ENCODE results near the gene INTS11.

Gene INTS11

GRCh38 chr1:1291548-1292441, 32.7 kb downstream of the INTS11 start (continued):
- TF ChIP-seq PATZ1 (tag by site-specific recombination; IDR thresholded peaks at IDR 0.05): peak; percentile 60
- TF ChIP-seq ZNF416 (tag by site-specific recombination; IDR thresholded peaks at IDR 0.05): no peak
- TF ChIP-seq ZNF175 (tag by site-specific recombination; IDR thresholded peaks at IDR 0.05): no peak
- TF ChIP-seq HOXC10 (CRISPR knock-in tag; IDR thresholded peaks at IDR 0.05): no peak
- TF ChIP-seq ZNF24 (tag by site-specific recombination; IDR thresholded peaks at IDR 0.05): no peak
- TF ChIP-seq ZBTB10 (tag by site-specific recombination; IDR thresholded peaks at IDR 0.05): peak; percentile 16; the same call in 1 of the 2 replicates
- TF ChIP-seq ZNF202 (tag by site-specific recombination; IDR thresholded peaks at IDR 0.05; ENCODE audit: borderline replicate concordance): no peak
- TF ChIP-seq ZNF324 (tag by site-specific recombination; IDR thresholded peaks at IDR 0.05): no peak
- no peak; the same call in 1 of the 2 replicates for TF ChIP-seq ZNF654 (tag by site-specific recombination; IDR thresholded peaks at IDR 0.05; ENCODE audit: low read depth)
- TF ChIP-seq ZNF23 (tag by site-specific recombination; IDR thresholded peaks at IDR 0.05; ENCODE audit: borderline replicate concordance): no peak
- no peak for TF ChIP-seq ZNF571 (tag by site-specific recombination; IDR thresholded peaks at IDR 0.05)
- TF ChIP-seq ZNF596 (tag by site-specific recombination; IDR thresholded peaks at IDR 0.05): no peak
- TF ChIP-seq, protein P1, sequence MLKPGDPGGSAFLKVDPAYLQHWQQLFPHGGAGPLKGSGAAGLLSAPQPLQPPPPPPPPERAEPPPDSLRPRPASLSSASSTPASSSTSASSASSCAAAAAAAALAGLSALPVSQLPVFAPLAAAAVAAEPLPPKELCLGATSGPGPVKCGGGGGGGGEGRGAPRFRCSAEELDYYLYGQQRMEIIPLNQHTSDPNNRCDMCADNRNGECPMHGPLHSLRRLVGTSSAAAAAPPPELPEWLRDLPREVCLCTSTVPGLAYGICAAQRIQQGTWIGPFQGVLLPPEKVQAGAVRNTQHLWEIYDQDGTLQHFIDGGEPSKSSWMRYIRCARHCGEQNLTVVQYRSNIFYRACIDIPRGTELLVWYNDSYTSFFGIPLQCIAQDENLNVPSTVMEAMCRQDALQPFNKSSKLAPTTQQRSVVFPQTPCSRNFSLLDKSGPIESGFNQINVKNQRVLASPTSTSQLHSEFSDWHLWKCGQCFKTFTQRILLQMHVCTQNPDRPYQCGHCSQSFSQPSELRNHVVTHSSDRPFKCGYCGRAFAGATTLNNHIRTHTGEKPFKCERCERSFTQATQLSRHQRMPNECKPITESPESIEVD (tag by site-specific recombination; IDR thresholded peaks at IDR 0.05): no peak
- no peak for TF ChIP-seq ZNF184 (tag by site-specific recombination; IDR thresholded peaks at IDR 0.05)
- TF ChIP-seq IKZF3 (tag by site-specific recombination; IDR thresholded peaks at IDR 0.05): no peak
- TF ChIP-seq SP2 (tag by site-specific recombination; IDR thresholded peaks at IDR 0.05): no peak
- TF ChIP-seq ZNF239 (tag by site-specific recombination; IDR thresholded peaks at IDR 0.05): no peak
- TF ChIP-seq ZNF621 (tag by site-specific recombination; IDR thresholded peaks at IDR 0.05): no peak
- no peak for TF ChIP-seq MZF1 (tag by site-specific recombination; IDR thresholded peaks at IDR 0.05; ENCODE audit: borderline replicate concordance)
- TF ChIP-seq ZNF138 (tag by site-specific recombination; IDR thresholded peaks at IDR 0.05; ENCODE audit: borderline replicate concordance): no peak
- TF ChIP-seq, protein P2, sequence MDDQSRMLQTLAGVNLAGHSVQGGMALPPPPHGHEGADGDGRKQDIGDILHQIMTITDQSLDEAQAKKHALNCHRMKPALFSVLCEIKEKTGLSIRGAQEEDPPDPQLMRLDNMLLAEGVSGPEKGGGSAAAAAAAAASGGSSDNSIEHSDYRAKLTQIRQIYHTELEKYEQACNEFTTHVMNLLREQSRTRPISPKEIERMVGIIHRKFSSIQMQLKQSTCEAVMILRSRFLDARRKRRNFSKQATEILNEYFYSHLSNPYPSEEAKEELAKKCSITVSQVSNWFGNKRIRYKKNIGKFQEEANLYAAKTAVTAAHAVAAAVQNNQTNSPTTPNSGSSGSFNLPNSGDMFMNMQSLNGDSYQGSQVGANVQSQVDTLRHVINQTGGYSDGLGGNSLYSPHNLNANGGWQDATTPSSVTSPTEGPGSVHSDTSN (CRISPR knock-in tag; IDR thresholded peaks at IDR 0.05): no peak
- TF ChIP-seq, protein P3, sequence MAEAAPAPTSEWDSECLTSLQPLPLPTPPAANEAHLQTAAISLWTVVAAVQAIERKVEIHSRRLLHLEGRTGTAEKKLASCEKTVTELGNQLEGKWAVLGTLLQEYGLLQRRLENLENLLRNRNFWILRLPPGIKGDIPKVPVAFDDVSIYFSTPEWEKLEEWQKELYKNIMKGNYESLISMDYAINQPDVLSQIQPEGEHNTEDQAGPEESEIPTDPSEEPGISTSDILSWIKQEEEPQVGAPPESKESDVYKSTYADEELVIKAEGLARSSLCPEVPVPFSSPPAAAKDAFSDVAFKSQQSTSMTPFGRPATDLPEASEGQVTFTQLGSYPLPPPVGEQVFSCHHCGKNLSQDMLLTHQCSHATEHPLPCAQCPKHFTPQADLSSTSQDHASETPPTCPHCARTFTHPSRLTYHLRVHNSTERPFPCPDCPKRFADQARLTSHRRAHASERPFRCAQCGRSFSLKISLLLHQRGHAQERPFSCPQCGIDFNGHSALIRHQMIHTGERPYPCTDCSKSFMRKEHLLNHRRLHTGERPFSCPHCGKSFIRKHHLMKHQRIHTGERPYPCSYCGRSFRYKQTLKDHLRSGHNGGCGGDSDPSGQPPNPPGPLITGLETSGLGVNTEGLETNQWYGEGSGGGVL (tag by site-specific recombination; IDR thresholded peaks at IDR 0.05): no peak
- no peak for TF ChIP-seq ZNF658 (tag by site-specific recombination; IDR thresholded peaks at IDR 0.05)
- TF ChIP-seq ZNF692 (tag by site-specific recombination; IDR thresholded peaks at IDR 0.05): 0 out of 2 replicates have a peak, but pooled peaks have one; percentile 31
- TF ChIP-seq ZEB2 (tag by site-specific recombination; IDR thresholded peaks at IDR 0.05): peak; percentile 35; the same call in 1 of the 2 replicates
- no peak for TF ChIP-seq MEIS1 (CRISPR knock-in tag; IDR thresholded peaks at IDR 0.05; ENCODE audit: borderline replicate concordance)
- no peak for TF ChIP-seq OSR2 (tag by site-specific recombination; IDR thresholded peaks at IDR 0.05)
- TF ChIP-seq ZNF580 (tag by site-specific recombination; IDR thresholded peaks at IDR 0.05): no peak
- no peak for TF ChIP-seq ZNF19 (tag by site-specific recombination; IDR thresholded peaks at IDR 0.05; ENCODE audit: low read depth)

Data from HEK293 (cell line).